Kidney (tissue), 22 donors: ENCODE data around the gene ANKRD18B. TPM values are rescaled to one million over a fixed set of nuclear protein-coding genes. Genes with fewer than 3 reads are reported as not detected.
"Not testable (repeated sequence)": the region's sequence is repeated elsewhere in the genome, so short reads cannot be mapped to it uniquely, and the experiment has no call there.

Source experiments
- DNase-seq, 5 donors: peaks; one replicate each; pipeline ENCODE4 v3.0.0-alpha.2; 2013 to 2020
- FAIRE-seq: peaks from 2 replicates; lab custom pipeline; 2012; peaks lifted over from hg19 to GRCh38; lab: Jason Lieb, UNC
- H3K27ac ChIP-seq, 2 donors: one replicate each; pipeline ENCODE4 v1.7.0; 2013; ENCODE audit warnings: low read depth in 2 of 2, low read length in 2 of 2, inconsistent platforms in 1 of 2
- H3K27me3 ChIP-seq: one replicate; pipeline ENCODE4 v1.7.1; 2013; ENCODE audit warnings: low read length, inconsistent platforms; ENCODE audit not compliant: control insufficient read depth, insufficient read depth
- H3K36me3 ChIP-seq, 3 donors: one replicate each; pipeline versions ENCODE4 v1.7.0 to v1.7.1; 2013; ENCODE audit warnings: low read length in 3 of 3, control low read depth in 1 of 3, inconsistent platforms in 1 of 3; ENCODE audit not compliant: insufficient read depth in 3 of 3, control insufficient read depth in 2 of 3
- H3K4me1 ChIP-seq, 3 donors: one replicate each; pipeline versions ENCODE4 v1.7.0 to v1.7.1; 2013; ENCODE audit warnings: low read length in 3 of 3, inconsistent platforms in 1 of 3, low read depth in 1 of 3; ENCODE audit not compliant: control insufficient read depth in 2 of 3, insufficient read depth in 2 of 3
- H3K4me3 ChIP-seq, 3 donors: one replicate each; pipeline versions ENCODE4 v1.7.0 to v1.8.1; 2013; ENCODE audit warnings: low read length in 3 of 3, control low read depth in 1 of 3, inconsistent platforms in 1 of 3
- H3K9ac ChIP-seq, 3 donors: one replicate each; pipeline versions ENCODE4 v1.7.0 to v1.7.1; 2013; ENCODE audit warnings: low read length in 3 of 3, control low read depth in 1 of 3, inconsistent platforms in 1 of 3
- H3K9me3 ChIP-seq, 3 donors: one replicate each; pipeline versions ENCODE4 v1.7.0 to v1.7.1; 2013; ENCODE audit warnings: low read length in 3 of 3, control low read depth in 1 of 3, inconsistent platforms in 1 of 3; ENCODE audit not compliant: control insufficient read depth in 2 of 3, insufficient read depth in 1 of 3
- CTCF ChIP-seq: IDR thresholded peaks from 3 replicates; pipeline ENCODE4 v1.5.1; 2012; ENCODE audit warnings: mild to moderate bottlenecking, moderate library complexity, borderline replicate concordance; ENCODE audit not compliant: insufficient read depth; ENCODE audit errors: extremely low read depth
- intact Hi-C: fragments of 100-400 bp; cut with DNase I; formaldehyde crosslinking; loops from one replicate; pipeline ENCODE4 v1.11.1; 2022
- long read RNA-seq, 10 donors: library from polyadenylated mRNA in 1 of 10; unstranded in 1 of 10; transcript quantifications; one replicate each; pipeline ENCODE4 v2.0.0 and lab custom pipeline, GENCODE V29; 2021 to 2026
- polyA plus RNA-seq: library from polyadenylated mRNA; stranded (reverse); fragments of 350-450 nt; fragmentation: Illumina TruSeq; extraction: RNeasy Lipid Tissue Mini Kit (QIAGEN cat#74804); gene quantifications from one replicate; pipeline ENCODE4 v1.2.3, GENCODE V29; 2014; ENCODE audit warnings: low read depth, low replicate concordance; ENCODE audit not compliant: insufficient read depth
- total RNA-seq: library from RNA; stranded (reverse); fragmentation: NEBNext Ultra II Directional; extraction: Animal tissue kit (Norgen Biotek cat#: 25700); gene quantifications from one replicate; pipeline ENCODE4 v1.2.1, GENCODE V29; 2021
- donor health status: control.
- donor health status: control.
- donor health status: control.
- donor health status: control.
- donor health status: control.
- donor health status: DM: yes; HTN: yes; CAD: no.
- donor health status: Normal renal cell carcinoma (clear cell type).

The ANKRD18B gene
- 0.72 TPM for total RNA-seq
- not detected for polyA plus RNA-seq
- long read RNA-seq, donor 1: 0 reads
- long read RNA-seq, donor 2: 0 reads
- long read RNA-seq, donor 3: 0 reads
- long read RNA-seq, donor 4: 0 reads
- long read RNA-seq, donor 5: 0 reads
- long read RNA-seq, donor 6: 0 reads
- long read RNA-seq, donor 7: 0 reads
- long read RNA-seq, donor 8: 0 reads
- long read RNA-seq, donor 9: 0 reads
- long read RNA-seq, donor 10: 0 reads

- intact Hi-C loops, H3K9me3 ChIP-seq, H3K9ac ChIP-seq, FAIRE-seq, H3K4me1 ChIP-seq, H3K27ac ChIP-seq, H3K36me3 ChIP-seq: not testable (repeated sequence)
- peak; percentile 63 to 78 (median 75) for DNase-seq
- peaks cover 14% of the 10 kb centered on the region for H3K27me3 ChIP-seq
- H3K4me3 ChIP-seq: peak within 1 kb of the TSS in 1 of 3 donors; percentile 35
Observed at GRCh38 chr9:33523397-33524305, at the start of gene ANKRD18B. TSS of gene ANKRD18B (plus strand) at chr9:33524251. CDS start at chr9:33524490, 239 bp downstream.

- FAIRE-seq (no peak), DNase-seq (no peak)
- Histone ChIP-seq H3K9me3 (no peaks in the 10 kb centered on the region), H3K27me3 (no peaks in the 10 kb centered on the region), H3K4me1 (peaks cover 0 to 7% (median 4%) of the 10 kb centered on the region in 3 donors), H3K4me3 (no peak overlapping the region), H3K36me3 (peaks cover 2 to 8% (median 5%) of the 10 kb centered on the region in 3 donors), H3K9ac (no peak overlapping the region), H3K27ac (no peak overlapping the region)
- intact Hi-C loops: no loop called here
- TF ChIP-seq CTCF: no peak
Observed at GRCh38 chr9:33475357-33475756, 48.7 kb upstream of the ANKRD18B start.

GRCh38 chr9:33476503-33476902 lies 47.5 kb upstream of the ANKRD18B start:
- H3K27me3 ChIP-seq: no peaks in the 10 kb centered on the region
- intact Hi-C loops: no loop called here
- no peak overlapping the region for H3K4me3 ChIP-seq
- no peak for TF ChIP-seq CTCF
- H3K9me3 ChIP-seq: no peaks in the 10 kb centered on the region
- H3K36me3 ChIP-seq: peaks cover 0 to 4% (median 2%) of the 10 kb centered on the region in 3 donors
- no peak overlapping the region for H3K27ac ChIP-seq
- peaks cover 0 to 7% (median 4%) of the 10 kb centered on the region in 3 donors for H3K4me1 ChIP-seq
- no peak overlapping the region for H3K9ac ChIP-seq
- FAIRE-seq: no peak
- DNase-seq: no peak

GRCh38 chr9:33480106-33480505 lies 43.9 kb upstream of the ANKRD18B start:
- no peak for TF ChIP-seq CTCF
- Histone ChIP-seq H3K9ac (no peak overlapping the region), H3K27ac (no peak overlapping the region), H3K4me3 (no peak overlapping the region), H3K9me3 (no peaks in the 10 kb centered on the region), H3K36me3 (no peaks in the 10 kb centered on the region), H3K4me1 (no peaks in the 10 kb centered on the region), H3K27me3 (no peaks in the 10 kb centered on the region)
- intact Hi-C loops: no loop called here
- DNase-seq (no peak), FAIRE-seq (no peak)
